HG02970 (cell line): Measurements from ENCODE around the gene SFI1.
"Not testable (repeated sequence)": the region's sequence is repeated elsewhere in the genome, so short reads cannot be mapped to it uniquely, and the experiment has no call there.

Source experiments
- ATAC-seq: cut with Tn5 transposase; IDR thresholded peaks from one replicate; pipeline ENCODE4 v1.9.1; 2021; ENCODE audit warnings: mild to moderate bottlenecking, moderate library complexity, moderate number of reproducible peaks; ENCODE audit not compliant: unreplicated experiment, low FRiP score

SFI1 gene

GRCh38 chr22:31490496-31490925 lies 5.8 kb upstream of the SFI1 start:
- peak; percentile 37 for ATAC-seq

- ATAC-seq: no peak
These were observed 4.9 kb upstream of the SFI1 start for GRCh38 chr22:31491218-31491962.

- ATAC-seq: no peak
These were observed 4.2 kb upstream of the SFI1 start for GRCh38 chr22:31492151-31492550.

GRCh38 chr22:31493355-31493754 lies 3.0 kb upstream of the SFI1 start:
- ATAC-seq: not testable (repeated sequence)

- ATAC-seq: no peak
These were observed 993 bp upstream of the SFI1 start for GRCh38 chr22:31495343-31495742.

GRCh38 chr22:31496735-31497146 lies 405 bp downstream of the SFI1 start:
- no peak for ATAC-seq

- ATAC-seq: no peak
These were observed 1.0 kb downstream of the SFI1 start for GRCh38 chr22:31497148-31497938.

- ATAC-seq: no peak
These were observed 5.4 kb downstream of the SFI1 start for GRCh38 chr22:31501738-31502137.

GRCh38 chr22:31503211-31503964 lies 7.1 kb downstream of the SFI1 start:
- ATAC-seq: no peak

- no peak for ATAC-seq
These were observed 7.9 kb downstream of the SFI1 start for GRCh38 chr22:31504282-31504681.

- ATAC-seq: not testable (repeated sequence)
These were observed 11.2 kb downstream of the SFI1 start for GRCh38 chr22:31507517-31507916.

GRCh38 chr22:31508536-31508935 lies 12.2 kb downstream of the SFI1 start:
- no peak for ATAC-seq

- ATAC-seq: no peak
These were observed 12.9 kb downstream of the SFI1 start for GRCh38 chr22:31509061-31509762.

GRCh38 chr22:31520051-31520450 lies 23.7 kb downstream of the SFI1 start:
- no peak for ATAC-seq

- not testable (repeated sequence) for ATAC-seq
These were observed 27.8 kb downstream of the SFI1 start for GRCh38 chr22:31524132-31524531.

- no peak for ATAC-seq
These were observed 29.9 kb downstream of the SFI1 start for GRCh38 chr22:31526270-31526669.

- no peak for ATAC-seq
These were observed 34.5 kb downstream of the SFI1 start for GRCh38 chr22:31530823-31531195.

GRCh38 chr22:31532060-31532459 lies 35.7 kb downstream of the SFI1 start:
- no peak for ATAC-seq

- no peak for ATAC-seq
These were observed 37.0 kb downstream of the SFI1 start for GRCh38 chr22:31533374-31533773.

- no peak for ATAC-seq
These were observed 40.7 kb downstream of the SFI1 start for GRCh38 chr22:31537019-31537535.
